Body of pancreas (tissue), 4 donors: Measurements from ENCODE around the gene PHPT1.

Experiments
- CTCF ChIP-seq, 7 experiments: fragments of 450-650 bp in 4 of 7; fragments of 200-600 bp in 3 of 7; sonication (generic) in 3 of 7; IDR thresholded peaks; one replicate each; pipeline ENCODE4 v1.5.1; 2016 to 2019; ENCODE audit warnings: antibody characterized with exemption in 7 of 7
- POLR2A ChIP-seq, 3 donors: fragments of 450-650 bp; IDR thresholded peaks; one replicate each; pipeline ENCODE4 v1.6.1; 2016; ENCODE audit warnings: antibody characterized with exemption in 3 of 3, mild to moderate bottlenecking in 2 of 3

- TF ChIP-seq CTCF (IDR thresholded peaks at IDR 0.05) (peak in 4 of 7 experiments; percentile 13 to 43 (median 24)), POLR2A (IDR thresholded peaks at IDR 0.05) (no peak)
These were observed 8.6 kb downstream of the PHPT1 start for GRCh38 chr9:136857581-136858412.
